Measurements from ENCODE around the gene C1R.
A peak's percentile ranks its signal among the peaks of the same experiment; 100 is the strongest.

The C1R gene

DNA sequence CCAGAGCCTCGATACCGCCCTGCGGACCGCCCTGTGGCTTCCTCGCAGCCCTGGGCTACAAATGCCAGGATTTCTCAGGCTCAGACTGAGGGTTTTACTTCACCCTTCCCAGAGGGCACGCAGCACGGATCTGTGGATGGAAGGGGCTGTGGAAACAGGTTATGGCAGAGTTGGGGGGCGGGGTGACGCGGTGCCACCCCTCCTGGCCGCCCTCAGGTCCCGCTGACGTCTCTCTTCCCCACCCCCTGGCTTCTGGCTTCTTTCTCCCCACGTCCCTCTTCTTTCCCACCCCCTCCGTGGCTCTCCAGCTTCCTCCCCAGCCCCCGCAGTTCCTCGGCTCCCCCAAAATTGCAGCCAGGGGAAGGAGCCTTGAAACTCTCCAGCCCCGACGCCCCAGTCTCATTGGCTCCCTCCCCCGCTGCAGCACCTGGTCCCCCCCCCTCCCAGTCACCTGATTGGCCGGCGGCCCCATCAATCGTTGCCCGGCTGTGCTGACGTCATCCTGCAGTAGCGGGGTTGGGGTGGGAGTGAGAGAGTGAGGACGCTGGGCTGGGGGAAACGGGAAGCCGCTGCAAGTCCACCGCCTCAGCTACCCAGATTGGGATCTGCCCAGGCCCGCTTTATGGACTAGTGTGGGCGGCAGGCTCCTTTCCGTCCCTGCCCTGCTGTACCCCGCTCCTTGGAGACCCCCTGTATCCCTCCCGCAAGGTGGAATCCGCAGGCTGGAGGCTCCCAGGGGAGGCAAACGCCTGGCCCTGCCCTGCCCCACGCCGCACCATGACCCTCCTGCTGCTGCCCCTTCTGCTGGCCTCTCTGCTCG is 37.8 kb upstream of the C1R start, which contains the start of gene CLSTN3:
Gene CLSTN3 (plus strand): TSS at position 500 of the 820 bp plus-strand sequence. CDS start 278 bp downstream, at position 778.
- Histone ChIP-seq H3K9me2 (ENCODE audit: low read depth, low read length) (no peaks in the 10 kb centered on the region), H3K36me3 (ENCODE audit: insufficient read depth, low read length) (no peaks in the 10 kb centered on the region), H3K4me2 (ENCODE audit: low read length) (peak within 1 kb of the TSS; percentile 95), H3K9ac (ENCODE audit: low read length) (peak within 1 kb of the TSS; percentile 67), H3K27me3 (ENCODE audit: insufficient read depth, low read length) (no peaks in the 10 kb centered on the region), H3F3A (ENCODE audit: insufficient read depth, low read length) (no peaks in the 10 kb centered on the region), H2AFZ (ENCODE audit: low read length) (peak within 1 kb of the TSS; percentile 72), H4K20me1 (ENCODE audit: insufficient read depth, low read length) (no peaks in the 10 kb centered on the region), H3K9me3 (ENCODE audit: low read length) (no peaks in the 10 kb centered on the region), H3K4me3 (ENCODE audit: low read depth, low read length, poor library complexity, severe bottlenecking) (peak within 1 kb of the TSS; percentile 79), H3K4me1 (ENCODE audit: insufficient read depth, low read length, severe bottlenecking) (peaks cover 22% of the 10 kb centered on the region), H3K79me2 (ENCODE audit: insufficient read depth, low read length) (no peaks in the 10 kb centered on the region), H3K27ac (ENCODE audit: low read depth, low read length, poor library complexity, severe bottlenecking) (no peak within 1 kb of the TSS)
- TF ChIP-seq CTCF (IDR thresholded peaks at IDR 0.05; ENCODE audit: low read length) (no peak), EZH2 (IDR thresholded peaks at IDR 0.05; ENCODE audit: borderline replicate concordance, low read length) (no peak)

- Histone ChIP-seq H2AFZ (ENCODE audit: low read length) (peak overlapping the region; percentile 72), H3K27me3 (ENCODE audit: insufficient read depth, low read length) (no peaks in the 10 kb centered on the region), H3F3A (ENCODE audit: insufficient read depth, low read length) (no peaks in the 10 kb centered on the region), H3K4me1 (ENCODE audit: insufficient read depth, low read length, severe bottlenecking) (peaks cover 22% of the 10 kb centered on the region), H3K79me2 (ENCODE audit: insufficient read depth, low read length) (no peaks in the 10 kb centered on the region), H3K9me2 (ENCODE audit: low read depth, low read length) (no peaks in the 10 kb centered on the region), H4K20me1 (ENCODE audit: insufficient read depth, low read length) (no peaks in the 10 kb centered on the region), H3K4me2 (ENCODE audit: low read length) (peak overlapping the region; percentile 95), H3K36me3 (ENCODE audit: insufficient read depth, low read length) (no peaks in the 10 kb centered on the region), H3K9ac (ENCODE audit: low read length) (peak overlapping the region; percentile 67), H3K9me3 (ENCODE audit: low read length) (no peaks in the 10 kb centered on the region), H3K4me3 (ENCODE audit: low read depth, low read length, poor library complexity, severe bottlenecking) (peak overlapping the region; percentile 79), H3K27ac (ENCODE audit: low read depth, low read length, poor library complexity, severe bottlenecking) (no peak overlapping the region)
- TF ChIP-seq EZH2 (IDR thresholded peaks at IDR 0.05; ENCODE audit: borderline replicate concordance, low read length) (no peak), CTCF (IDR thresholded peaks at IDR 0.05; ENCODE audit: low read length) (no peak)
Measured at GRCh38 chr12:7129287-7129871, 37.1 kb upstream of the C1R start.

GRCh38 chr12:7128681-7129286 is 36.5 kb upstream of the C1R start, which contains the start of gene RBP5:
Gene RBP5, minus strand, starts transcription at chr12:7128889. Its CDS starts 114 bp downstream, at chr12:7128775.
- Histone ChIP-seq H2AFZ (ENCODE audit: low read length) (peak within 1 kb of the TSS; percentile 72), H3K4me3 (ENCODE audit: low read depth, low read length, poor library complexity, severe bottlenecking) (peak within 1 kb of the TSS; percentile 79), H3K27ac (ENCODE audit: low read depth, low read length, poor library complexity, severe bottlenecking) (no peak within 1 kb of the TSS), H3K9me3 (ENCODE audit: low read length) (no peaks in the 10 kb centered on the region), H3K4me1 (ENCODE audit: insufficient read depth, low read length, severe bottlenecking) (peaks cover 22% of the 10 kb centered on the region), H3F3A (ENCODE audit: insufficient read depth, low read length) (no peaks in the 10 kb centered on the region), H3K27me3 (ENCODE audit: insufficient read depth, low read length) (no peaks in the 10 kb centered on the region), H3K9me2 (ENCODE audit: low read depth, low read length) (no peaks in the 10 kb centered on the region), H4K20me1 (ENCODE audit: insufficient read depth, low read length) (no peaks in the 10 kb centered on the region), H3K36me3 (ENCODE audit: insufficient read depth, low read length) (no peaks in the 10 kb centered on the region), H3K9ac (ENCODE audit: low read length) (peak within 1 kb of the TSS; percentile 67), H3K4me2 (ENCODE audit: low read length) (peak within 1 kb of the TSS; percentile 95), H3K79me2 (ENCODE audit: insufficient read depth, low read length) (no peaks in the 10 kb centered on the region)
- TF ChIP-seq EZH2 (IDR thresholded peaks at IDR 0.05; ENCODE audit: borderline replicate concordance, low read length) = no peak
- TF ChIP-seq CTCF (IDR thresholded peaks at IDR 0.05; ENCODE audit: low read length) = no peak
